DND-41 (cell line): ENCODE results near the gene PTCD3.

ENCODE experiments used
- CTCF ChIP-seq: IDR thresholded peaks from 2 replicates; pipeline ENCODE4 v1.5.1; 2012; ENCODE audit warnings: borderline replicate concordance, low read length, moderate library complexity, mild to moderate bottlenecking; ENCODE audit not compliant: poor library complexity, severe bottlenecking; ENCODE audit errors: extremely low read depth
- EZH2 ChIP-seq: IDR thresholded peaks from 3 replicates; pipeline ENCODE4 v1.6.1; 2012; ENCODE audit warnings: borderline replicate concordance, low read depth, mild to moderate bottlenecking, moderate library complexity, low read length, inconsistent platforms; ENCODE audit not compliant: severe bottlenecking

GRCh38 chr2:86068648-86069047 is 37.4 kb upstream of the PTCD3 start:
- TF ChIP-seq CTCF = no peak
- TF ChIP-seq EZH2 = no peak
